ENCODE measurements around the gene TMOD3.
A peak's percentile ranks its signal among the peaks of the same experiment; 100 is the strongest.

Gene TMOD3

DNA sequence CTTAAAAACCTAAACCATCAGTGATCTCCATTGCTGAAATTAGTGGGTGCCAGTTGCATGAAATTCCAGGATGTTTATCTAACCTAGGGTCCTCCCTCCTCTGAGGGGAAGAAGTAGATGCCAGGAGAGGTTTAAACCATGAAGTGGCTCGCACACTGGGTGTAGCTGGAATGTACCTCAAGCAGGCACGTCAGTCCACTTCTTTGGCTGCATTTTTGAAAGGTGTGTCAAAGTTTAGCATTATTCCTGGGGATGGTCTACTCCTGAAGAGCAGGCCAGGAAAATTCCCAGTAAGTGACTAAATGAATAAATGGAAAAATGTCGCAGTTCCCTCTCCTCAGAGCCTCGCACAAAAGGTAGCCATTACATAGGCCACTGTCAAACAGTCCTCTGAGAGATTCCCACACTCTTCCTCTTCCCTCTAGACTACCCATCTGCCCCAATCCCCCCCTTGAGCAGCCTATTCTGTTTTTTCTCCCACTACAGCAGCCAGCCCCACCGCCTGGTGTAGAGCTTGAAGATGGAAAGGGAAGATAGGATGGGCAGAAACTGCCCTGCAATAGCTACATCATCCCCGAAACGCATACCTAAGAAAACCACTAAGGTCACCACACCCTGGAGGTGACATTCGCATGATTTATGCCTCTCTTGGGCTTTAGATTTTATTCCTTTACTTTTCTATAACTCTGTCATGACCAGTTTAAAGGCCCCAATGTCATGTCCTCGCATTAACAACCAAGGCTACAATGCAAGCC is 655 bp upstream of the TMOD3 start:
- Histone ChIP-seq H3K4me1 (ENCODE audit: control insufficient read depth, low read depth, low read length) (peaks cover 5% of the 10 kb centered on the region), H3K27ac (ENCODE audit: low read length) (no peak overlapping the region), H3K9ac (ENCODE audit: low read length) (no peak overlapping the region)

DNA sequence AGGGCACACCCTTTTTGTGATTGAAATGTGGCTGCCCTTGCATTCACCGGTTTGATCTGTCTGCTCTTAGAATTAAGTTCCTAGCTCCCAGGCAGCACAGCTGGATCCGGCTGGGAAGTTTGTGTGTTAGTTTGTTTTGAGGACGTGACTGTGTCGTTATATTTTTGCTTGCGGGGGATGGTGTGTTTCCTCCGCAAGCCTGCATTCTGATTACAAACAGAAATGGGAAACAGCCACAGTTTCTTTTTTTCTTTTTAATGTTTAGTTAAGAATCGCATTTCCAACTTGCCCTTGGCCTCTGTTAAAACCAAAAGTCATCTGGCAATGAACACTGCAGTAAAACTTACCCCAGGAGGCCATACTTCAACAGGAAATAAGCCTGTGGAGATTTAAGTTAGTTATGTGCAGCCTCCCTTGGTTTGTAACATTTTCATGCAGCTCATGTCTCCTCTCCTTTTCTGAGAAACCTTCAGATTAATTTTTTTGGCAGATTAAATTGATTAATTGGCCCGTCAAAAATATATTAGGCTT is 888 bp downstream of the TMOD3 start:
- Histone ChIP-seq H3K27ac (ENCODE audit: low read length) (no peak overlapping the region), H3K9ac (ENCODE audit: low read length) (peak overlapping the region; percentile 70), H3K4me3 (ENCODE audit: low read length) (peak overlapping the region; percentile 69), H3K27me3 (ENCODE audit: control insufficient read depth, insufficient read depth, low read length) (no peaks in the 10 kb centered on the region), H3K9me3 (ENCODE audit: control insufficient read depth, low read depth, low read length) (no peaks in the 10 kb centered on the region), H3K36me3 (ENCODE audit: control insufficient read depth, low read depth, low read length) (no peaks in the 10 kb centered on the region), H3K4me1 (ENCODE audit: control insufficient read depth, low read depth, low read length) (peaks cover 8% of the 10 kb centered on the region)

More for the DNA sequence above, 655 bp upstream of the TMOD3 start:
- Histone ChIP-seq H3K9me3 (ENCODE audit: control insufficient read depth, low read depth, low read length) (no peaks in the 10 kb centered on the region), H3K36me3 (ENCODE audit: control insufficient read depth, low read depth, low read length) (no peaks in the 10 kb centered on the region), H3K4me3 (ENCODE audit: low read length) (peak overlapping the region; percentile 69), H3K27me3 (ENCODE audit: control insufficient read depth, insufficient read depth, low read length) (no peaks in the 10 kb centered on the region)

DNA sequence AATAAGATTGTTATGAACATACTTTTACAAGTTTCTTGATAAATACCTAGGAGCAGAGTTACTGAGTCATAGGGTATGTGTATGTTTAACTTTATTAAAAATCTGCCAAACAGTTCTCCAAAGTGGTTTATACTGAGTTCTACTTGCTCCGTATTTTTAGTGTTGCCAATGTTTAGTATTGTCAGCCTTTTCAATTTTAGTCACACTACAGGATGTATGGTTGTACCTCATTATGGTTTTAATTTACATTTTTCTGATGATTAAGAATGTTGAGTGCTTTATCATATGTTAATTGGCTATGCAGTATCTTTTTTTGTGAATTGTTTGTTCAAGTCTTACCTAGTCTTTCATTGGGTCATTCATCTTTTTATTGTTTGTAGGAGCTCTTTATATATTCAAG is 4.3 kb downstream of the TMOD3 start:
- H3K4me1 ChIP-seq (ENCODE audit: control insufficient read depth, low read depth, low read length): peaks cover 20% of the 10 kb centered on the region
- no peaks in the 10 kb centered on the region for H3K36me3 ChIP-seq (ENCODE audit: control insufficient read depth, low read depth, low read length)
- no peak overlapping the region for H3K4me3 ChIP-seq (ENCODE audit: low read length)
- no peak overlapping the region for H3K9ac ChIP-seq (ENCODE audit: low read length)
- H3K27me3 ChIP-seq (ENCODE audit: control insufficient read depth, insufficient read depth, low read length): no peaks in the 10 kb centered on the region
- no peak overlapping the region for H3K27ac ChIP-seq (ENCODE audit: low read length)
- H3K9me3 ChIP-seq (ENCODE audit: control insufficient read depth, low read depth, low read length): no peaks in the 10 kb centered on the region

DNA sequence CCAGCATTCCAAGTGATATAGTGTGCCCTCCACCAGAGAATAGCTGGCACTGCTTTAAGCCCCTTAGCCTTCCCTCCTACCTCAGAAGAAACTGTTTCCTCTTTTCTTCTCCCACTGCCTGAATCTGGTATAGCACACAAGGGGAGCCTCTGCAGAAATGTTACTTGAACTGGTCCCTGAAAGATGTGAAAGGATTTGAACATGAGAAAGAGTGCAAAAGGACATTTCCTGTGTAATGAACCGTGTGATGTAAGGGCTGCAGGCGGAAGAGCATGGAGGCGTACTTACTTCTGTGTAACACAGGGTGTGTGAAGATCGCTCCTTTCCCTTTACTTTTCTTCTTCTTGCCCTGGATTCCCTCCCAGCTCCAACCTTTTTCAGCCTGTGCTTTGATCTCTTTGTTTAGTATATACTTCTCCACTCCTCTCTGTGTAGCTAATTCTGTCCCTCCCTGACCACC is 8.4 kb downstream of the TMOD3 start:
- H3K36me3 ChIP-seq (ENCODE audit: control insufficient read depth, low read depth, low read length): no peaks in the 10 kb centered on the region
- H3K9ac ChIP-seq (ENCODE audit: low read length): no peak overlapping the region
- no peak overlapping the region for H3K27ac ChIP-seq (ENCODE audit: low read length)
- no peak overlapping the region for H3K4me3 ChIP-seq (ENCODE audit: low read length)
- no peaks in the 10 kb centered on the region for H3K27me3 ChIP-seq (ENCODE audit: control insufficient read depth, insufficient read depth, low read length)
- H3K4me1 ChIP-seq (ENCODE audit: control insufficient read depth, low read depth, low read length): peaks cover 19% of the 10 kb centered on the region
- no peaks in the 10 kb centered on the region for H3K9me3 ChIP-seq (ENCODE audit: control insufficient read depth, low read depth, low read length)

DNA sequence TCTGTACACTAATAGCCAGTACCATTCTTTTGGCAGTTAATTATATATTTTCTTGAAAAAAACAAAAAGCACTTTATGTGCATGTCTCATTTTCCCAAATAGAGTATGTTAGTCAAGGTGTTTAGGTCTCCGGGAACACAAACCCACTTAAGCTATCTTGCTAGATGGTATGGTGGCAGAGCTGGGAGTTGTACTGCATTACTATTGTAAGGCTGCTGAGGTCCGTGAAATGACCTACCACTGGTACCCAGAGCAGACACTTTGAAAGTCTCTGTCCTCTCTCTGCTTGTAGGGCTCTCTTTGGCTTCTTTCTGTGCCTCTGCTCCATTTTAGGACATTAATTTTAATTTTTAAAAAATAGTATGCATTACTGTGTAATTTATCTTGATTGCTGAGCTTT is 8.8 kb downstream of the TMOD3 start:
- no peak overlapping the region for H3K4me3 ChIP-seq (ENCODE audit: low read length)
- no peaks in the 10 kb centered on the region for H3K27me3 ChIP-seq (ENCODE audit: control insufficient read depth, insufficient read depth, low read length)
- H3K9ac ChIP-seq (ENCODE audit: low read length): no peak overlapping the region
- no peak overlapping the region for H3K27ac ChIP-seq (ENCODE audit: low read length)
- no peaks in the 10 kb centered on the region for H3K9me3 ChIP-seq (ENCODE audit: control insufficient read depth, low read depth, low read length)
- H3K36me3 ChIP-seq (ENCODE audit: control insufficient read depth, low read depth, low read length): no peaks in the 10 kb centered on the region
- H3K4me1 ChIP-seq (ENCODE audit: control insufficient read depth, low read depth, low read length): peaks cover 22% of the 10 kb centered on the region

DNA sequence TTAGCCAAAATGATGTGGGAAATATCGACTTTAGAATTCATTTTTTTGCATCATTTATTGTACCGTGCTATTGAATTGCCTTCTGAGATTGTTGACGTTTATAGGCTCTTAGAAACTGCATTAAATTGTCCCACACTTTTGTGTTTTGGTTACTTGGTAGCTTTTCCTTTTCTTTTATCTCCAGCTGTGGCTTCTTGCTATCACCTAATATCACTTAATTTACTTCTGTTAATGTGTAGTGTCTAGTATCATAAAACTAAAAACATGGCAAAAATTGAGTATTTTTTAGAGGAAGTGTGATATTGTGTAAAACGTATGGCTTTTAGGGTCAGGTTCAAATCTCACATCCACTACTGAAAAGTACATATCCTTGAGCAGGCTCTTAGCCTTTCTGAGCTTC is 11.2 kb downstream of the TMOD3 start:
- H3K9me3 ChIP-seq (ENCODE audit: control insufficient read depth, low read depth, low read length): no peaks in the 10 kb centered on the region
- no peak overlapping the region for H3K27ac ChIP-seq (ENCODE audit: low read length)
- no peak overlapping the region for H3K4me3 ChIP-seq (ENCODE audit: low read length)
- H3K9ac ChIP-seq (ENCODE audit: low read length): no peak overlapping the region
- H3K4me1 ChIP-seq (ENCODE audit: control insufficient read depth, low read depth, low read length): peaks cover 19% of the 10 kb centered on the region
- no peaks in the 10 kb centered on the region for H3K27me3 ChIP-seq (ENCODE audit: control insufficient read depth, insufficient read depth, low read length)
- H3K36me3 ChIP-seq (ENCODE audit: control insufficient read depth, low read depth, low read length): no peaks in the 10 kb centered on the region

DNA sequence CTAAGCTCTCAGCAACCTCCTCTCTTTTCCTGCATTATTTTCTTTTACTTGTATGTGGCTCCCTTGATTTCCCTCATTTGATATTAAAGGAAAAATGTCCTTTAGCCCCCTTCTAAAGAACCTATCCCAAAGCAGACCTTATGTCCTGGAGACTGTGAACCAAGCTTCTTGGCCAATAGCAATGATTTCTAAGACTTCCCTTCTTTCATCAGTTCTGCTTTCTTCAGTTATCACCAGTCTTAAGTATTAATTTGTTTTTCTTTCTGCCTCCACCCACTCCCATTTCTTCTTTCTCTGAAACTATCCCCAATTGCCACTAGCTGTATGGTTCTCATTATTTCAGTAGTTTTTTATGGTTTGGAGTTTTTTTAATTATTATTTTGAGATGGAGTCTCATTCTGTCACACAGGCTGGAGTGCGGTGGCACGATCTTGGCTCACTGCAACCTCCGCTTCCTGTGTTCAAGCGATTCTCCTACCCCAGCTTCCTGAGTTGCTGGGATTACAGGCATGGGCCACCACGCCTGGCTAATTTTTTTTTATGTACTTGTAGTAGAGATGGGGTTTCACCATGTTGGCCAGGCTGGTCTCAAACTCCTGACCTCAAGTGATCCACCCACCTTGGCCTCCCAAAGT is 12.1 kb downstream of the TMOD3 start:
- Histone ChIP-seq H3K27me3 (ENCODE audit: control insufficient read depth, insufficient read depth, low read length) (no peaks in the 10 kb centered on the region), H3K27ac (ENCODE audit: low read length) (no peak overlapping the region), H3K4me3 (ENCODE audit: low read length) (no peak overlapping the region), H3K4me1 (ENCODE audit: control insufficient read depth, low read depth, low read length) (peaks cover 19% of the 10 kb centered on the region), H3K9ac (ENCODE audit: low read length) (no peak overlapping the region), H3K9me3 (ENCODE audit: control insufficient read depth, low read depth, low read length) (no peaks in the 10 kb centered on the region), H3K36me3 (ENCODE audit: control insufficient read depth, low read depth, low read length) (no peaks in the 10 kb centered on the region)

DNA sequence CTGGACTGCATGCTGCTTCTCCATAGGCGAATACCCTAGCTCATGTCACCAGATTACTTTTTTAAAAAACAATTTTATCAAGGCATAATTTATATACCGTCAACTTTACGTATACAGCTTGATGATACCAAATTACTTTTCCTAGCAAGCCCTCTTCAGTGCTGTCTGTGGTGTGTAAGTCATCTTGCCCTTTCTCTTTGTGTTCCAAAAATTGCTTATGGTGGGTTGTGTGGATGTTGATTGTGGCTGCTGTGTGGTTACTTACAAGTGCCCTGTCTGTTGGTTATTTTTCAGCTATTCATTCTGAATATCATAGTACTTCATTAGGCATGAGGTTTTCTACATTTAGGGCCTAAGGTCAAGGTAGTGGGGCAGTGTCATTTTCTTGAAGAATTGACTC is 12.8 kb downstream of the TMOD3 start:
- Histone ChIP-seq H3K36me3 (ENCODE audit: control insufficient read depth, low read depth, low read length) (no peaks in the 10 kb centered on the region), H3K9me3 (ENCODE audit: control insufficient read depth, low read depth, low read length) (no peaks in the 10 kb centered on the region), H3K27ac (ENCODE audit: low read length) (no peak overlapping the region), H3K9ac (ENCODE audit: low read length) (no peak overlapping the region), H3K4me3 (ENCODE audit: low read length) (no peak overlapping the region), H3K4me1 (ENCODE audit: control insufficient read depth, low read depth, low read length) (peaks cover 18% of the 10 kb centered on the region), H3K27me3 (ENCODE audit: control insufficient read depth, insufficient read depth, low read length) (no peaks in the 10 kb centered on the region)

DNA sequence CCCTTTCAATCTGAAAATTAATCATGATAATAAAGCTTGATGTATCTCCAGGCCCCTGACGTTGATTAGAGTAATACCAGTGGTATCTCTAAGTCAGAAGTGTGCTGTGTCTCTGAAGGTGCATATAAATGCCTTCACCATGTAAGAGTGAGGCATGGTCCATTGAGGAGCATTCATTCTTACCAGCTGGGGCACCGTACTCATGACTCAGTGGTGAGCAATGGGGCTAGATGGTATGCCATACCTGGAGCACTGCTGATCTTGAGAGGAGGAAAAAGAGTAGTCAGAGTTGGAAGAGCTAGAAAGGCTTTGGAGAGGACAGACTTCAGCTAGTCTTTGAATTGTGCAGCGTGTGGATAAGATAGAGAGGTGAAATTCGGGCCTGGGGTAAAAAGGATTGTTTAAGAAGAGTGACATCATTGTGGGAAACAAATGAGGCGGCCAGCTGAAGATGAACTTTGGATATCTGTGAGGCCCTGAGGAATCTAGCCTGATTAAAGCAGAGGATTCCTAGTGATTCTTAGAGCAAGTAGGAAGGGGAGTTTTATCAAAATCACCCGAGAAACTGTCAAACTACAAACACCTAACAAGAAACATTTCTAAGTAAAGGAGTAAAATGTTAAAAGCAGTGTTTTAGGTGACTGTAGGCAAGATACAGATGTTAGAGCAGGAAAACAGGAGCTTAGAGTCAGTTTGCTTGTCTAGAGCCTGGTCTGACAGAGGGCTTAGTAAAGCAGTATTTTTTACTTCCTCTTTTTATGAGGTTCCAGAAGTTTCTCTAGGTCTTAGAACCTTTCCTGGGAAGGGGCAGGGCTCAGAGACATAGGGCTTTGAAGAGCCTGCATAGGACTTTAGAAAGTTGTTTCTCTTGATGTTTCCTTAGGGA is 13.6 kb downstream of the TMOD3 start:
- Histone ChIP-seq H3K36me3 (ENCODE audit: control insufficient read depth, low read depth, low read length) (no peaks in the 10 kb centered on the region), H3K9ac (ENCODE audit: low read length) (no peak overlapping the region), H3K27ac (ENCODE audit: low read length) (no peak overlapping the region), H3K4me3 (ENCODE audit: low read length) (no peak overlapping the region), H3K4me1 (ENCODE audit: control insufficient read depth, low read depth, low read length) (peaks cover 10% of the 10 kb centered on the region), H3K9me3 (ENCODE audit: control insufficient read depth, low read depth, low read length) (no peaks in the 10 kb centered on the region), H3K27me3 (ENCODE audit: control insufficient read depth, insufficient read depth, low read length) (no peaks in the 10 kb centered on the region)

DNA sequence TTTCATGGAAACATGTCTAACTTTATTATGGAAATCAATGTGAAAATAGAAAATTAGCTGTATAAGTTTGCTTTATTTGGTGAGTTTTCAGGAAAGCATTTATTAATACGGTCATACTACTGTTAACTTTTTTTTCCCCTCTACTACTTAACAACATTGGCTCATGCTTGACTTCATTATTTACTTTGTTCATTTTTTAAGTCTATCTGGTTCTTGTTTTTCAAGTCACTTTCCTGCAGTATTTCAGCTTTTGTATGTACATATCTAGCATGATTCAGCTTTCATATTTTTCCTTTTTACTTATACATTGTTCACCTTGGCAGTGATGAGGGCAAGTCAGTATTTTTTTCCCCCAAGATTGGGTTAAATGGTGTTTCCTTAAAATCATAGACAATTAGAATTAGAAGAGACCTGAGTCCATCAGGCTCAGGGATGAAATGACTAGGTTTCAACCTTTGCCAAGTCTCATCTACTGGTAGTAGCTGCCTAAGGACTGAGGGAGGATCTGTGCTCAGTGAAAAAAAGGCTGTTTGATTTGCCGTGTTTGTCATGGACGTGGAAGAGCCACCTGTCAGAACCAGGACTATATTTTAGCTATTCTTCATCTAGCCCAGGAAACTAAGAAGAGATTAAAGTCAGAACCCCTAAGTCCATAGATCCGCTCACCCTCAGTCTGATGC is 15.4 kb downstream of the TMOD3 start:
- Histone ChIP-seq H3K36me3 (ENCODE audit: control insufficient read depth, low read depth, low read length) (no peaks in the 10 kb centered on the region), H3K4me3 (ENCODE audit: low read length) (no peak overlapping the region), H3K27ac (ENCODE audit: low read length) (no peak overlapping the region), H3K27me3 (ENCODE audit: control insufficient read depth, insufficient read depth, low read length) (no peaks in the 10 kb centered on the region), H3K4me1 (ENCODE audit: control insufficient read depth, low read depth, low read length) (peaks cover 8% of the 10 kb centered on the region), H3K9ac (ENCODE audit: low read length) (no peak overlapping the region), H3K9me3 (ENCODE audit: control insufficient read depth, low read depth, low read length) (no peaks in the 10 kb centered on the region)

DNA sequence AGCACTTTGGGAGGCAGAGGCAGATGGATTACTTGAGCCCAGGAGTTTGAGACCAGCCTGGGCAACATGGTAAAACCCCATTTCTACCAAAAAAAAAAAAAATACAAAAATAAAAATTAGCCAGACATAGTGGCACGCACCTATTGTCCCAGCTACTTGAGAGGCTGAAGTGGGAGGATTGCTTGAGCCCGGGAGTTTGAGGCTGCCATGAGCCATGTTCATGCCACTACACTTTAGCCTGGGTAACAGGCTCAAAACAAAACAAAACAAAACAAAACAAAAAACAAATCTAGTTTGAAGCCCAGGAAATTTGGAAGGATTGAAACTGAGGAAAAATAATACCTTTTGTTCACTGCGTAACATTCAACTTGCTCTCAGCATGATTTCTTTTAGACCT is 16.6 kb downstream of the TMOD3 start:
- Histone ChIP-seq H3K4me1 (ENCODE audit: control insufficient read depth, low read depth, low read length) (peaks cover 8% of the 10 kb centered on the region), H3K9me3 (ENCODE audit: control insufficient read depth, low read depth, low read length) (no peaks in the 10 kb centered on the region), H3K4me3 (ENCODE audit: low read length) (no peak overlapping the region), H3K9ac (ENCODE audit: low read length) (no peak overlapping the region), H3K36me3 (ENCODE audit: control insufficient read depth, low read depth, low read length) (no peaks in the 10 kb centered on the region), H3K27ac (ENCODE audit: low read length) (no peak overlapping the region), H3K27me3 (ENCODE audit: control insufficient read depth, insufficient read depth, low read length) (no peaks in the 10 kb centered on the region)
